GM23338 (cell line): ENCODE results near the gene MPP7. TPM values are rescaled to one million over a fixed set of nuclear protein-coding genes. Genes with fewer than 3 reads are reported as not detected.
A peak's percentile ranks its signal among the peaks of the same experiment; 100 is the strongest.

Experiments
- ATAC-seq: fragments of 200-7000 bp; cut with Tn5 transposase; 3 replicates; pipeline ENCODE4 v1.9.1; 2020
- DNase-seq: peaks from one replicate; pipeline ENCODE4 v3.0.0-alpha.2; 2015; ENCODE audit warnings: low spot score
- H2AFZ ChIP-seq: fragments of 200-600 bp; sonication (generic); 2 replicates; pipeline ENCODE4 v1.8.0; 2016; ENCODE audit warnings: antibody characterized with exemption, mild to moderate bottlenecking, moderate library complexity
- H3F3A ChIP-seq: fragments of 200-600 bp; sonication (generic); replicated peaks from 2 replicates; pipeline ENCODE4 v1.8.0; 2017; ENCODE audit warnings: antibody characterized with exemption, mixed run types, low read depth
- H3K27ac ChIP-seq: fragments of 200-600 bp; sonication (generic); 2 replicates; pipeline ENCODE4 v1.6.1; 2016; ENCODE audit warnings: low read depth
- H3K27me3 ChIP-seq: fragments of 200-600 bp; sonication (generic); 2 replicates; pipeline ENCODE4 v1.8.0; 2016; ENCODE audit warnings: mild to moderate bottlenecking, mixed run types, moderate library complexity; ENCODE audit not compliant: insufficient read depth
- H3K36me3 ChIP-seq: fragments of 200-600 bp; sonication (generic); 2 replicates; pipeline ENCODE4 v1.8.0; 2016; ENCODE audit warnings: mild to moderate bottlenecking; ENCODE audit not compliant: insufficient read depth
- H3K4me1 ChIP-seq: fragments of 200-600 bp; sonication (generic); 2 replicates; pipeline ENCODE4 v1.8.0; 2016; ENCODE audit warnings: mild to moderate bottlenecking, moderate library complexity; ENCODE audit not compliant: insufficient read depth
- H3K4me2 ChIP-seq: fragments of 200-600 bp; sonication (generic); 2 replicates; pipeline ENCODE4 v1.7.1; 2017; ENCODE audit warnings: mixed run types
- H3K4me3 ChIP-seq: fragments of 200-600 bp; sonication (generic); 2 replicates; pipeline ENCODE4 v1.6.1; 2016; ENCODE audit warnings: mixed run types
- H3K79me2 ChIP-seq: fragments of 200-600 bp; sonication (generic); replicated peaks from 2 replicates; pipeline ENCODE4 v1.8.0; 2017; ENCODE audit warnings: mild to moderate bottlenecking; ENCODE audit not compliant: insufficient read depth
- H3K9me2 ChIP-seq: fragments of 200-600 bp; sonication (generic); 2 replicates; pipeline ENCODE4 v1.8.0; 2017; ENCODE audit not compliant: insufficient read depth
- H4K20me1 ChIP-seq: fragments of 200-600 bp; sonication (generic); replicated peaks from 2 replicates; pipeline ENCODE4 v1.8.0; 2017; ENCODE audit warnings: mild to moderate bottlenecking; ENCODE audit not compliant: insufficient read depth
- H3K27ac Mint-ChIP-seq: 2 replicates; pipeline ENCODE4 v1.8.0; 2020; ENCODE audit warnings: inconsistent platforms, mild to moderate bottlenecking, moderate library complexity, mixed read lengths
- H3K27me3 Mint-ChIP-seq: 3 replicates; pipeline ENCODE4 v1.8.0; 2022; ENCODE audit warnings: low read depth, mild to moderate bottlenecking, moderate library complexity, mixed read lengths, inconsistent platforms; ENCODE audit not compliant: insufficient read depth, poor library complexity
- H3K36me3 Mint-ChIP-seq: 3 replicates; pipeline ENCODE4 v1.8.0; 2021; ENCODE audit warnings: low read depth, mild to moderate bottlenecking, inconsistent platforms, moderate library complexity, mixed read lengths
- H3K4me1 Mint-ChIP-seq: 3 replicates; pipeline ENCODE4 v1.8.0; 2020; ENCODE audit warnings: mild to moderate bottlenecking, inconsistent platforms, mixed read lengths
- H3K4me3 Mint-ChIP-seq: 3 replicates; pipeline ENCODE4 v1.8.0; 2021; ENCODE audit warnings: moderate library complexity, mild to moderate bottlenecking, inconsistent platforms, mixed read lengths
- H3K9me3 Mint-ChIP-seq: 3 replicates; pipeline ENCODE4 v1.8.0; 2020; ENCODE audit warnings: moderate library complexity, mild to moderate bottlenecking, inconsistent platforms, mixed read lengths
- CREB1 ChIP-seq: fragments of 250-450 bp; sonication (Bioruptor Pico); IDR thresholded peaks from 2 replicates; pipeline ENCODE4 v1.5.0; 2020; ENCODE audit warnings: low read depth, mild to moderate bottlenecking, moderate library complexity
- EZH2 ChIP-seq: fragments of 200-600 bp; sonication (generic); IDR thresholded peaks from one replicate; pipeline ENCODE4 v1.8.0; 2017; ENCODE audit warnings: antibody characterized with exemption, mild to moderate bottlenecking, low read depth; ENCODE audit not compliant: unreplicated experiment
- EZH2phosphoT487 ChIP-seq: fragments of 200-600 bp; sonication (generic); IDR thresholded peaks from one replicate; pipeline ENCODE4 v1.8.1; 2018; ENCODE audit warnings: antibody characterized with exemption; ENCODE audit not compliant: unreplicated experiment
- JUNB ChIP-seq: IDR thresholded peaks from one replicate; pipeline ENCODE4 v1.6.1; 2016; ENCODE audit warnings: antibody characterized with exemption; ENCODE audit not compliant: unreplicated experiment
- POLR2AphosphoS5 ChIP-seq: IDR thresholded peaks from 2 replicates; pipeline ENCODE4 v1.6.1; 2016; ENCODE audit warnings: antibody characterized with exemption, low read depth
- ZNF114 ChIP-seq: fragments of 250-450 bp; sonication (Bioruptor Pico); IDR thresholded peaks from 2 replicates; pipeline ENCODE4 v1.5.0; 2020; ENCODE audit warnings: mild to moderate bottlenecking, moderate library complexity
- polyA plus RNA-seq: library from polyadenylated mRNA; unstranded; fragments of >200 nt; fragmentation: Nextera tagmentation; extraction: Ambion mirVana; gene quantifications from 2 replicates; pipeline ENCODE4 v1.2.1, GENCODE V29; 2016
- total RNA-seq: library from RNA; depleted of rRNA; stranded (reverse); fragments of >200 nt; shearing (Covaris generic); gene quantifications from 2 replicates; pipeline ENCODE4 v1.2.3, GENCODE V29; 2014
- TF ChIP-seq, protein P1 (sequence below): fragments of 250-450 bp; sonication (Bioruptor Pico); IDR thresholded peaks from 2 replicates; pipeline ENCODE4 v1.5.0; 2020; ENCODE audit warnings: mild to moderate bottlenecking, moderate library complexity
- TF ChIP-seq, protein P2 (sequence below): IDR thresholded peaks from one replicate; pipeline ENCODE4 v1.6.1; 2018; ENCODE audit warnings: antibody characterized with exemption; ENCODE audit not compliant: unreplicated experiment

MPP7 gene
- total and polyA plus RNA-seq, 2 experiments from 2014 or later: 5.0 to 8.0 TPM

DNA sequence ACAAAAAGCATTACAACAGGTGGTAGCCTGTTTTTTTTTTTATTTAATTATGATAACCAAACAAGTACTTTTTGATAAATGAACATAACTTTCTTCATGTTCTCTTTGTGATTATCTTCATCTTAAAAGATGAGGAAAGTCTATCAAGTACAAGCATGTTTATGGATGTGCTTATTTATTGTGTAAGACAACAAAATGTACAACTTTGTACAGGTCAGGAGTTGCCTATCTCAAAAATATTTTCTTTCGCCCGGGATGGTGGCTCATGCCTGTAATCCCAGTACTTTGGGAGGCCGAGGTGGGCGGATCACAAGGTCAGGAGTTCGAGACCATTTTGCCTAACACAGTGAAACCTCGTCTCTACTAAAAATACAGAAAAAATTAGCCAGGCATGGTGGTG lies 17.0 kb downstream of the MPP7 start (continued):
- TF ChIP-seq, protein P1, sequence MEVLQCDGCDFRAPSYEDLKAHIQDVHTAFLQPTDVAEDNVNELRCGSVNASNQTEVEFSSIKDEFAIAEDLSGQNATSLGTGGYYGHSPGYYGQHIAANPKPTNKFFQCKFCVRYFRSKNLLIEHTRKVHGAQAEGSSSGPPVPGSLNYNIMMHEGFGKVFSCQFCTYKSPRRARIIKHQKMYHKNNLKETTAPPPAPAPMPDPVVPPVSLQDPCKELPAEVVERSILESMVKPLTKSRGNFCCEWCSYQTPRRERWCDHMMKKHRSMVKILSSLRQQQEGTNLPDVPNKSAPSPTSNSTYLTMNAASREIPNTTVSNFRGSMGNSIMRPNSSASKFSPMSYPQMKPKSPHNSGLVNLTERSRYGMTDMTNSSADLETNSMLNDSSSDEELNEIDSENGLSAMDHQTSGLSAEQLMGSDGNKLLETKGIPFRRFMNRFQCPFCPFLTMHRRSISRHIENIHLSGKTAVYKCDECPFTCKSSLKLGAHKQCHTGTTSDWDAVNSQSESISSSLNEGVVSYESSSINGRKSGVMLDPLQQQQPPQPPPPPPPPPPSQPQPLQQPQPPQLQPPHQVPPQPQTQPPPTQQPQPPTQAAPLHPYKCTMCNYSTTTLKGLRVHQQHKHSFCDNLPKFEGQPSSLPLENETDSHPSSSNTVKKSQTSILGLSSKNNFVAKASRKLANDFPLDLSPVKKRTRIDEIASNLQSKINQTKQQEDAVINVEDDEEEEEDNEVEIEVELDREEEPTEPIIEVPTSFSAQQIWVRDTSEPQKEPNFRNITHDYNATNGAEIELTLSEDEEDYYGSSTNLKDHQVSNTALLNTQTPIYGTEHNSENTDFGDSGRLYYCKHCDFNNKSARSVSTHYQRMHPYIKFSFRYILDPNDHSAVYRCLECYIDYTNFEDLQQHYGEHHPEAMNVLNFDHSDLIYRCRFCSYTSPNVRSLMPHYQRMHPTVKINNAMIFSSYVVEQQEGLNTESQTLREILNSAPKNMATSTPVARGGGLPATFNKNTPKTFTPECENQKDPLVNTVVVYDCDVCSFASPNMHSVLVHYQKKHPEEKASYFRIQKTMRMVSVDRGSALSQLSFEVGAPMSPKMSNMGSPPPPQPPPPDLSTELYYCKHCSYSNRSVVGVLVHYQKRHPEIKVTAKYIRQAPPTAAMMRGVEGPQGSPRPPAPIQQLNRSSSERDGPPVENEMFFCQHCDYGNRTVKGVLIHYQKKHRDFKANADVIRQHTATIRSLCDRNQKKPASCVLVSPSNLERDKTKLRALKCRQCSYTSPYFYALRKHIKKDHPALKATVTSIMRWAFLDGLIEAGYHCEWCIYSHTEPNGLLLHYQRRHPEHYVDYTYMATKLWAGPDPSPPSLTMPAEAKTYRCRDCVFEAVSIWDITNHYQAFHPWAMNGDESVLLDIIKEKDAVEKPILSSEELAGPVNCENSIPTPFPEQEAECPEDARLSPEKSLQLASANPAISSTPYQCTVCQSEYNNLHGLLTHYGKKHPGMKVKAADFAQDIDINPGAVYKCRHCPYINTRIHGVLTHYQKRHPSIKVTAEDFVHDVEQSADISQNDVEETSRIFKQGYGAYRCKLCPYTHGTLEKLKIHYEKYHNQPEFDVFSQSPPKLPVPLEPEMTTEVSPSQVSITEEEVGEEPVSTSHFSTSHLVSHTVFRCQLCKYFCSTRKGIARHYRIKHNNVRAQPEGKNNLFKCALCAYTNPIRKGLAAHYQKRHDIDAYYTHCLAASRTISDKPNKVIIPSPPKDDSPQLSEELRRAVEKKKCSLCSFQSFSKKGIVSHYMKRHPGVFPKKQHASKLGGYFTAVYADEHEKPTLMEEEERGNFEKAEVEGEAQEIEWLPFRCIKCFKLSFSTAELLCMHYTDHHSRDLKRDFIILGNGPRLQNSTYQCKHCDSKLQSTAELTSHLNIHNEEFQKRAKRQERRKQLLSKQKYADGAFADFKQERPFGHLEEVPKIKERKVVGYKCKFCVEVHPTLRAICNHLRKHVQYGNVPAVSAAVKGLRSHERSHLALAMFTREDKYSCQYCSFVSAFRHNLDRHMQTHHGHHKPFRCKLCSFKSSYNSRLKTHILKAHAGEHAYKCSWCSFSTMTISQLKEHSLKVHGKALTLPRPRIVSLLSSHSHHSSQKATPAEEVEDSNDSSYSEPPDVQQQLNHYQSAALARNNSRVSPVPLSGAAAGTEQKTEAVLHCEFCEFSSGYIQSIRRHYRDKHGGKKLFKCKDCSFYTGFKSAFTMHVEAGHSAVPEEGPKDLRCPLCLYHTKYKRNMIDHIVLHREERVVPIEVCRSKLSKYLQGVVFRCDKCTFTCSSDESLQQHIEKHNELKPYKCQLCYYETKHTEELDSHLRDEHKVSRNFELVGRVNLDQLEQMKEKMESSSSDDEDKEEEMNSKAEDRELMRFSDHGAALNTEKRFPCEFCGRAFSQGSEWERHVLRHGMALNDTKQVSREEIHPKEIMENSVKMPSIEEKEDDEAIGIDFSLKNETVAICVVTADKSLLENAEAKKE (CRISPR knock-in tag): no peak
- TF ChIP-seq, protein P2, sequence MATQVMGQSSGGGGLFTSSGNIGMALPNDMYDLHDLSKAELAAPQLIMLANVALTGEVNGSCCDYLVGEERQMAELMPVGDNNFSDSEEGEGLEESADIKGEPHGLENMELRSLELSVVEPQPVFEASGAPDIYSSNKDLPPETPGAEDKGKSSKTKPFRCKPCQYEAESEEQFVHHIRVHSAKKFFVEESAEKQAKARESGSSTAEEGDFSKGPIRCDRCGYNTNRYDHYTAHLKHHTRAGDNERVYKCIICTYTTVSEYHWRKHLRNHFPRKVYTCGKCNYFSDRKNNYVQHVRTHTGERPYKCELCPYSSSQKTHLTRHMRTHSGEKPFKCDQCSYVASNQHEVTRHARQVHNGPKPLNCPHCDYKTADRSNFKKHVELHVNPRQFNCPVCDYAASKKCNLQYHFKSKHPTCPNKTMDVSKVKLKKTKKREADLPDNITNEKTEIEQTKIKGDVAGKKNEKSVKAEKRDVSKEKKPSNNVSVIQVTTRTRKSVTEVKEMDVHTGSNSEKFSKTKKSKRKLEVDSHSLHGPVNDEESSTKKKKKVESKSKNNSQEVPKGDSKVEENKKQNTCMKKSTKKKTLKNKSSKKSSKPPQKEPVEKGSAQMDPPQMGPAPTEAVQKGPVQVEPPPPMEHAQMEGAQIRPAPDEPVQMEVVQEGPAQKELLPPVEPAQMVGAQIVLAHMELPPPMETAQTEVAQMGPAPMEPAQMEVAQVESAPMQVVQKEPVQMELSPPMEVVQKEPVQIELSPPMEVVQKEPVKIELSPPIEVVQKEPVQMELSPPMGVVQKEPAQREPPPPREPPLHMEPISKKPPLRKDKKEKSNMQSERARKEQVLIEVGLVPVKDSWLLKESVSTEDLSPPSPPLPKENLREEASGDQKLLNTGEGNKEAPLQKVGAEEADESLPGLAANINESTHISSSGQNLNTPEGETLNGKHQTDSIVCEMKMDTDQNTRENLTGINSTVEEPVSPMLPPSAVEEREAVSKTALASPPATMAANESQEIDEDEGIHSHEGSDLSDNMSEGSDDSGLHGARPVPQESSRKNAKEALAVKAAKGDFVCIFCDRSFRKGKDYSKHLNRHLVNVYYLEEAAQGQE: no peak
- no peak for TF ChIP-seq POLR2AphosphoS5
- TF ChIP-seq JUNB: no peak

DNA sequence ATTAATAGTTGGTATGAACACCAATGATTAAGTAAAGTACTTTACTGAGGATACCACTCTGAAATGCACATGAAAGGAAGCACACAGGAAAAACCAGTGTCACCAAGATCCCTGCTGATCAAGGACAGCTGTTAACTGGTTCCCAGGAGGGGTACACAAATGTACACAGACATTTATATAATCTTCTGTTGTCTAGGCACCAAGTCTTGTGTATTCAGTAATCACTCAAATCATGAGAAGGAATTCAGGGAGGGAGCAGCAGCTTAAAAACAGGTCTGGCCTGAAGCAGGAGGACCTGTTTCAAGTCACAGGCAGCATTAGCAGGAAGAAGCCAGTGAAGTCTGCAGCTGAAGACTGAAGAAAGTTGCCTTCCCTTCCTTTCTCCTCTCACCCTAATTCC lies 18.7 kb downstream of the MPP7 start:
- H3K9me3 Mint-ChIP-seq: no peaks in the 10 kb centered on the region
- H3K79me2 ChIP-seq: no peaks in the 10 kb centered on the region
- H3K4me2 ChIP-seq: no peak overlapping the region
- peak overlapping the region; percentile 26; the same call in 1 of the 2 replicates for H3K27ac Mint-ChIP-seq
- peaks cover 20% of the 10 kb centered on the region for H3K4me1 Mint-ChIP-seq
- no peaks in the 10 kb centered on the region for H3K27me3 Mint-ChIP-seq
- no peaks in the 10 kb centered on the region for H3K27me3 ChIP-seq
- H3F3A ChIP-seq: no peaks in the 10 kb centered on the region
- DNase-seq: no peak
- no peak for ATAC-seq
- H2AFZ ChIP-seq: no peak overlapping the region
- H3K36me3 Mint-ChIP-seq: no peaks in the 10 kb centered on the region
- no peak overlapping the region for H3K4me3 ChIP-seq
- H3K36me3 ChIP-seq: no peaks in the 10 kb centered on the region
- no peak overlapping the region for H3K27ac ChIP-seq
- no peak overlapping the region for H3K4me3 Mint-ChIP-seq
- 0 out of 2 replicates have a peak, but pooled peaks cover 9% of the 10 kb centered on the region for H3K4me1 ChIP-seq
- no peaks in the 10 kb centered on the region for H4K20me1 ChIP-seq
- no peaks in the 10 kb centered on the region for H3K9me2 ChIP-seq
- TF ChIP-seq ZNF114 (CRISPR knock-in tag) (no peak), POLR2AphosphoS5 (no peak), CREB1 (CRISPR knock-in tag) (no peak), EZH2phosphoT487 (no peak), EZH2 (no peak)
